Measurements from ENCODE around the gene MLLT10. TPM values are rescaled to one million over a fixed set of nuclear protein-coding genes. Genes with fewer than 3 reads are reported as not detected.

The MLLT10 gene
- total and polyA plus RNA-seq, 2 of the 8 experiments (the other 6 are each of a cell fraction or from before 2014, with no cell fraction given) = 53.1 to 62.1 TPM

DNA sequence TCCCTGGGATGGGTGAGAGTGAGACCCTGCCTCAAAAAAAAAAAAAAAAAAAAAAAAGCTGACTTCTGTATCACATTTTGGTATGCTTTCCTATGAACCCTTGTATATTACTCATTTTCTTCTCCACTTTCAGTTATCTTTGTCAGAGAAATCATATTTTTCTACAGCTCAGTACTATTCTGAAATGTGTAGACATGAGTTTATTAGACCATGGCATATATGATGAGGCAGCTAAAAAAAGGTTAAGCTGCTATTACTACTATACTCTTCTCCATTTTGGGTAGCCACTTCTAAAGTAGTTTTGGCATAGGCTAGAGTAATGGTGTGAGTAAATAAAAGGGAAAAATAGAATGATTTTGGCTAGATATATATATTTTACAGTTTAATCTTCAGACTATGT is 53.4 kb downstream of the MLLT10 start:
- Histone ChIP-seq H4K91ac (replicated peaks; ENCODE audit: insufficient read length, low read length) (no peak overlapping the region), H3K23me2 (ENCODE audit: low read depth, low read length) (no peaks in the 10 kb centered on the region), H3K79me2 (ENCODE audit: control insufficient read depth in 1 of 2, insufficient read depth in 2 of 2, low read length in 2 of 2) (peaks cover 2 to 78% of the 10 kb centered on the region in 2 experiments; a peak in 3 of 4 replicates), H4K8ac (ENCODE audit: extremely low read depth, insufficient read depth, low read length) (no peak overlapping the region), H2BK15ac (ENCODE audit: low read length) (no peak overlapping the region), H4K20me1 (replicated peaks in 1 of 2; ENCODE audit: control insufficient read depth in 1 of 2, insufficient read depth in 2 of 2, low read length in 2 of 2) (peaks cover 2 to 3% of the 10 kb centered on the region in 2 experiments), H2BK20ac (ENCODE audit: low read length) (no peak overlapping the region), H3K9ac (replicated peaks in 1 of 4; ENCODE audit: extremely low read depth in 1 of 4, low read depth in 3 of 4, low read length in 3 of 4) (no peak overlapping the region), H3K4ac (replicated peaks; ENCODE audit: insufficient read length, low read depth, low read length) (no peak overlapping the region), H3K18ac (ENCODE audit: extremely low read depth, low read length) (no peak overlapping the region), H3K4me1 (replicated peaks in 1 of 4; ENCODE audit: control insufficient read depth in 3 of 4, insufficient read depth in 4 of 4, low read length in 3 of 4) (no peaks in the 10 kb centered on the region), H2BK12ac (ENCODE audit: low read depth, low read length) (no peak overlapping the region), H3K27me3 (replicated peaks in 1 of 4; ENCODE audit: control insufficient read depth in 3 of 4, extremely low read depth in 1 of 4, insufficient read depth in 3 of 4, low read length in 3 of 4) (no peaks in the 10 kb centered on the region), H4K5ac (ENCODE audit: insufficient read length, low read depth, low read length) (no peak overlapping the region), H3K27ac (ENCODE audit: low read depth, low read length) (no peak overlapping the region), H2BK5ac (ENCODE audit: low read depth, low read length) (no peak overlapping the region), H3K36me3 (ENCODE audit: control insufficient read depth in 2 of 4, insufficient read depth in 4 of 4, low read length in 3 of 4) (peaks cover 0 to 23% (median 3%) of the 10 kb centered on the region in 4 experiments; a peak in 4 of 8 replicates), H3K14ac (ENCODE audit: insufficient read length) (no peak overlapping the region), H3K56ac (replicated peaks; ENCODE audit: insufficient read length, low read depth, low read length) (no peak overlapping the region), H2AK5ac (ENCODE audit: low read depth, low read length) (no peak overlapping the region), H3K79me1 (ENCODE audit: low read depth, low read length) (no peaks in the 10 kb centered on the region), H2AFZ (ENCODE audit: low read length) (no peak overlapping the region), H3K4me3 (ENCODE audit: extremely low read depth in 1 of 4, insufficient read depth in 2 of 4, low read depth in 3 of 4, low read length in 4 of 4) (no peak overlapping the region), H3K23ac (ENCODE audit: insufficient read length) (no peak overlapping the region), H3K9me3 (ENCODE audit: insufficient read depth in 2 of 2, low read depth in 1 of 2, low read length in 1 of 2) (no peaks in the 10 kb centered on the region), H3K4me2 (ENCODE audit: insufficient read depth in 1 of 2, low read depth in 2 of 2, low read length in 2 of 2) (no peak overlapping the region), H2BK120ac (replicated peaks; ENCODE audit: low read depth, low read length) (no peak overlapping the region)
- ChIA-PET CTCF (ENCODE audit: partially characterized antibody) (no interaction called here), POLR2A (ENCODE audit: partially characterized antibody) (interaction anchor here (0.6 kb wide), 2 partner anchors 37 to 330 kb away, joined by 3 to 4 read pairs; no protein-coding TSS in a partner anchor)
- TF ChIP-seq TAF1 (IDR thresholded peaks at IDR 0.05; ENCODE audit: low read depth, low read length) (no peak), RNF2 (IDR thresholded peaks at IDR 0.05; ENCODE audit: borderline replicate concordance, low read depth, low read length, missing control alignments, poor library complexity, severe bottlenecking) (no peak), CBX8 (IDR thresholded peaks at IDR 0.05; ENCODE audit: borderline replicate concordance, low read depth, low read length) (no peak), CHD1 (IDR thresholded peaks at IDR 0.05; ENCODE audit: low read depth, low read length) (no peak), FOSL1 (IDR thresholded peaks at IDR 0.05; ENCODE audit: insufficient read depth, low read depth, low read length) (no peak), ASH2L (IDR thresholded peaks at IDR 0.05; ENCODE audit: low read length) (no peak), BACH1 (IDR thresholded peaks at IDR 0.05; ENCODE audit: low read length) (no peak), SIN3A (conservative IDR thresholded peaks at IDR 0.05 in 1 of 2, IDR thresholded peaks at IDR 0.05 in 1 of 2; ENCODE audit: low read depth in 1 of 2, low read length in 2 of 2) (no peak), EZH2 (IDR thresholded peaks at IDR 0.05; ENCODE audit: low read depth, low read length, severe bottlenecking) (no peak), ATF2 (IDR thresholded peaks at IDR 0.05; ENCODE audit: low read length) (no peak)
- DNase-seq (ENCODE audit: low read depth in 1 of 2, low spot score in 2 of 2) = no peak
- no peak for FAIRE-seq
